Trophoblast cell (in vitro differentiated cells and primary cell): ENCODE results near the gene GALNT9.
A peak's percentile ranks its signal among the peaks of the same experiment; 100 is the strongest.

ENCODE experiments used
- DNase-seq, 2 donors: peaks; one replicate each; pipeline ENCODE4 v3.0.0-alpha.2; 2016
- H2AFZ ChIP-seq: 2 replicates; pipeline ENCODE4 v1.6.1; 2013; ENCODE audit warnings: low read length, moderate library complexity, mild to moderate bottlenecking; ENCODE audit not compliant: insufficient read depth, poor library complexity
- H2AK5ac ChIP-seq: 2 replicates; pipeline ENCODE4 v1.6.1; 2013; ENCODE audit warnings: mild to moderate bottlenecking, low read length
- H2BK120ac ChIP-seq: 2 replicates; pipeline ENCODE4 v1.6.1; 2013; ENCODE audit warnings: low read length, mild to moderate bottlenecking, moderate library complexity; ENCODE audit not compliant: insufficient read depth, poor library complexity
- H2BK12ac ChIP-seq: 2 replicates; pipeline ENCODE4 v1.6.1; 2013; ENCODE audit warnings: mild to moderate bottlenecking, low read length, moderate library complexity
- H2BK5ac ChIP-seq: 2 replicates; pipeline ENCODE4 v1.6.1; 2013; ENCODE audit warnings: low read length, low read depth, moderate library complexity, mild to moderate bottlenecking; ENCODE audit not compliant: poor library complexity
- H3K14ac ChIP-seq: 2 replicates; pipeline ENCODE4 v1.6.1; 2013; ENCODE audit warnings: mild to moderate bottlenecking, low read length
- H3K18ac ChIP-seq: 2 replicates; pipeline ENCODE4 v1.6.1; 2013; ENCODE audit warnings: mild to moderate bottlenecking, low read length
- H3K23ac ChIP-seq: 2 replicates; pipeline ENCODE4 v1.6.1; 2013; ENCODE audit warnings: low read length
- H3K27ac ChIP-seq: 2 replicates; pipeline ENCODE4 v1.5.1; 2013; ENCODE audit warnings: low read depth, mild to moderate bottlenecking, inconsistent platforms, low read length, moderate library complexity
- H3K27me3 ChIP-seq: 2 replicates; pipeline ENCODE4 v1.6.1; 2013; ENCODE audit warnings: inconsistent platforms, mild to moderate bottlenecking, low read length, moderate library complexity; ENCODE audit not compliant: insufficient read depth
- H3K36me3 ChIP-seq, 2 experiments: 1 replicate in 1 of 2; 2 replicates in 1 of 2; pipeline ENCODE4 v1.6.1; 2013; ENCODE audit warnings: low read length in 2 of 2, mild to moderate bottlenecking in 2 of 2, moderate library complexity in 1 of 2; ENCODE audit not compliant: insufficient read depth in 2 of 2, control insufficient read depth in 1 of 2
- H3K4ac ChIP-seq: 2 replicates; pipeline ENCODE4 v1.6.1; 2013; ENCODE audit warnings: low read depth, mild to moderate bottlenecking, low read length, moderate library complexity
- H3K4me1 ChIP-seq, 2 experiments: 1 replicate in 1 of 2; 2 replicates in 1 of 2; pipeline ENCODE4 v1.6.1; 2013; ENCODE audit warnings: low read length in 2 of 2, mild to moderate bottlenecking in 2 of 2, moderate library complexity in 1 of 2; ENCODE audit not compliant: insufficient read depth in 2 of 2, control insufficient read depth in 1 of 2
- H3K4me2 ChIP-seq: 2 replicates; pipeline ENCODE4 v1.6.1; 2013; ENCODE audit warnings: inconsistent platforms, mild to moderate bottlenecking, low read length, moderate library complexity
- H3K4me3 ChIP-seq: 2 replicates; pipeline ENCODE4 v1.5.1; 2013; ENCODE audit warnings: mild to moderate bottlenecking, low read depth, low read length, inconsistent platforms
- H3K79me1 ChIP-seq: one replicate; pipeline ENCODE4 v1.6.1; 2013; ENCODE audit warnings: low read length
- H3K79me2 ChIP-seq: 2 replicates; pipeline ENCODE4 v1.6.1; 2013; ENCODE audit warnings: low read length, mild to moderate bottlenecking; ENCODE audit not compliant: control insufficient read depth, insufficient read depth, poor library complexity
- H3K9ac ChIP-seq: 2 replicates; pipeline ENCODE4 v1.6.1; 2013; ENCODE audit warnings: mild to moderate bottlenecking, low read length
- H3K9me3 ChIP-seq: 2 replicates; pipeline ENCODE4 v1.6.1; 2013; ENCODE audit warnings: low read depth, mild to moderate bottlenecking, control low read depth, inconsistent platforms, low read length; ENCODE audit not compliant: insufficient read depth
- H4K12ac ChIP-seq: 2 replicates; pipeline ENCODE4 v1.6.1; 2013; ENCODE audit warnings: low read depth, mild to moderate bottlenecking, low read length, moderate library complexity
- H4K8ac ChIP-seq: 2 replicates; pipeline ENCODE4 v1.6.1; 2013; ENCODE audit warnings: low read depth, mild to moderate bottlenecking, low read length, moderate library complexity
- H4K91ac ChIP-seq: one replicate; pipeline ENCODE4 v1.6.1; 2013; ENCODE audit warnings: low read depth, mild to moderate bottlenecking, low read length, moderate library complexity
- WGBS: extraction: QIAGEN DNeasy Blood & Tissue Kit; methylation state at CpG from one replicate; pipeline ENCODE4 v1.1.7; 2013; ENCODE audit warnings: missing lambda C conversion rate; ENCODE audit not compliant: insufficient read length, insufficient coverage; ENCODE audit errors: extremely low coverage; 5-methylcytosine and 5-hydroxymethylcytosine counted together

Gene GALNT9

GRCh38 chr12:132270516-132270915 is 58.9 kb downstream of the GALNT9 start:
- no CpG with 5 or more reads among the region's 12 CpGs for WGBS
- H3K9me3 ChIP-seq = peaks cover 6% of the 10 kb centered on the region

GRCh38 chr12:132269271-132269968 is 60.0 kb downstream of the GALNT9 start:
- no peak overlapping the region for H4K12ac ChIP-seq
- H3K36me3 ChIP-seq = no peaks in the 10 kb centered on the region
- no peaks in the 10 kb centered on the region for H3K4me1 ChIP-seq
- no peak overlapping the region for H2AFZ ChIP-seq
- H4K91ac ChIP-seq = no peak overlapping the region
- no peak overlapping the region for H3K23ac ChIP-seq
- no CpG with 5 or more reads among the region's 44 CpGs for WGBS
- no peaks in the 10 kb centered on the region for H3K27me3 ChIP-seq
- no peak overlapping the region for H2BK120ac ChIP-seq
- no peak overlapping the region for H3K4me3 ChIP-seq
- H3K79me2 ChIP-seq = no peaks in the 10 kb centered on the region
- no peak overlapping the region for H3K4ac ChIP-seq
- peaks cover 6% of the 10 kb centered on the region for H3K9me3 ChIP-seq
- no peak overlapping the region for H3K27ac ChIP-seq
- H3K4me2 ChIP-seq = no peak overlapping the region
- H3K79me1 ChIP-seq = no peaks in the 10 kb centered on the region
- H2BK5ac ChIP-seq = no peak overlapping the region
- H4K8ac ChIP-seq = no peak overlapping the region
- no peak overlapping the region for H3K14ac ChIP-seq
- no peak overlapping the region for H3K9ac ChIP-seq
- H3K18ac ChIP-seq = no peak overlapping the region
- no peak overlapping the region for H2AK5ac ChIP-seq
- no peak for DNase-seq
- H2BK12ac ChIP-seq = no peak overlapping the region

More at GRCh38 chr12:132270516-132270915, 58.9 kb downstream of the GALNT9 start:
- no peak overlapping the region for H3K18ac ChIP-seq
- no peak overlapping the region for H3K23ac ChIP-seq
- no peaks in the 10 kb centered on the region for H3K79me2 ChIP-seq
- H3K27me3 ChIP-seq = no peaks in the 10 kb centered on the region
- no peak overlapping the region for H2AFZ ChIP-seq
- no peaks in the 10 kb centered on the region for H3K79me1 ChIP-seq
- no peak overlapping the region for H3K14ac ChIP-seq
- no peak overlapping the region for H2BK5ac ChIP-seq
- H2BK12ac ChIP-seq = no peak overlapping the region
- no peak overlapping the region for H4K8ac ChIP-seq
- H3K4ac ChIP-seq = no peak overlapping the region
- no peaks in the 10 kb centered on the region for H3K36me3 ChIP-seq
- H3K27ac ChIP-seq = no peak overlapping the region
- no peak overlapping the region for H4K91ac ChIP-seq
- no peak overlapping the region for H2AK5ac ChIP-seq
- no peak overlapping the region for H3K9ac ChIP-seq
- H3K4me2 ChIP-seq = no peak overlapping the region
- no peak overlapping the region for H3K4me3 ChIP-seq
- DNase-seq = no peak
- H4K12ac ChIP-seq = no peak overlapping the region
- no peaks in the 10 kb centered on the region for H3K4me1 ChIP-seq
- H2BK120ac ChIP-seq = no peak overlapping the region

DNA sequence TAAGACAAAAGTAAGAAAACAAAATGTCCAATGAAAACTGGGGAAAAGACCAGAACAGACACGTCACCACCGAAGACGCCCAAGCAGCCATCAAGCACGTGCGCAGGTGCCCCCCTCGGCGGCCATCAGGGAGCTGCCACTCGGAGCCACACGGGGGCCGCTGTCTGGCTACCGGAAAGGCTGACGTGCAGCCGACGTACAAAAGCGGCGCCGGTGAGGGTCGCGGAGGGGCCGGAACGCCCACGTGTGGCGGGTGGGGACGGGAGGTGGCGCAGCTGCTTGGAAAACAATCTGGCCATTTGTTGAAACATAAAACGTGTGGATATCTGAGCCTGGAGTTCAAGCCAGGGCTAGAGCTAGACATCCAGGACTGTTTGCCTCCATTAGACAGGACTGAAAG is 60.7 kb downstream of the GALNT9 start:
- no peak for DNase-seq
- Histone ChIP-seq H3K18ac (no peak overlapping the region), H3K36me3 (no peaks in the 10 kb centered on the region), H4K91ac (no peak overlapping the region), H3K79me1 (no peaks in the 10 kb centered on the region), H3K79me2 (no peaks in the 10 kb centered on the region), H4K12ac (no peak overlapping the region), H3K14ac (no peak overlapping the region), H4K8ac (no peak overlapping the region), H2AK5ac (no peak overlapping the region), H3K9ac (no peak overlapping the region), H3K27ac (no peak overlapping the region), H2AFZ (no peak overlapping the region), H2BK12ac (no peak overlapping the region), H2BK120ac (no peak overlapping the region), H3K9me3 (peaks cover 6% of the 10 kb centered on the region), H3K4ac (no peak overlapping the region), H3K23ac (no peak overlapping the region), H2BK5ac (no peak overlapping the region), H3K4me2 (no peak overlapping the region), H3K27me3 (no peaks in the 10 kb centered on the region), H3K4me1 (no peaks in the 10 kb centered on the region), H3K4me3 (no peak overlapping the region)
- no CpG with 5 or more reads among the region's 26 CpGs for WGBS

DNA sequence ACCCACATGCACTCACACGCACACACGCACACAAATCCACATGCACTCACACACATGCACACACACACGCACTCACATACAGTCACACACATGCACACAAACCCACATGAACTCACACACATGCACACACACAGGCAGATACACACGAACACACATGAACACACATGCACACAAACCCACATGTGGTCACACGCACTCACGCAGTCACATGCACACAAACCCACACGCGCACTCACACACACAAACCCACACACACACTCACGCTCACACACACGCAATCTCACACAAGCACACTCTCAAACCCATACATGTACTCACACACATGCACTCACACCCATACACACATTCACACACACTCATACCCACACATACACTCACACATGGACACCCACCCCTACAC is 61.5 kb downstream of the GALNT9 start:
- no peak overlapping the region for H4K8ac ChIP-seq
- H3K9ac ChIP-seq = no peak overlapping the region
- no peak overlapping the region for H2BK120ac ChIP-seq
- no peaks in the 10 kb centered on the region for H3K36me3 ChIP-seq
- no peak overlapping the region for H3K27ac ChIP-seq
- no peak overlapping the region for H3K14ac ChIP-seq
- H3K4ac ChIP-seq = no peak overlapping the region
- no peak overlapping the region for H4K91ac ChIP-seq
- no peaks in the 10 kb centered on the region for H3K4me1 ChIP-seq
- no peak overlapping the region for H3K18ac ChIP-seq
- H2AFZ ChIP-seq = no peak overlapping the region
- no peak for DNase-seq
- H2AK5ac ChIP-seq = no peak overlapping the region
- H4K12ac ChIP-seq = no peak overlapping the region
- peaks cover 6% of the 10 kb centered on the region for H3K9me3 ChIP-seq
- peak overlapping the region; percentile 50 for H3K4me3 ChIP-seq
- H3K27me3 ChIP-seq = no peaks in the 10 kb centered on the region
- WGBS = 100% methylated on average over 6 of the region's 10 CpGs
- H3K4me2 ChIP-seq = no peak overlapping the region
- H3K23ac ChIP-seq = peak overlapping the region; percentile 51
- no peak overlapping the region for H2BK12ac ChIP-seq
- H3K79me1 ChIP-seq = no peaks in the 10 kb centered on the region
- H3K79me2 ChIP-seq = no peaks in the 10 kb centered on the region
- H2BK5ac ChIP-seq = no peak overlapping the region
